ENCODE measurements around the gene DLG5. TPM values are rescaled to one million over a fixed set of nuclear protein-coding genes. Genes with fewer than 3 reads are reported as not detected.

The DLG5 gene
- total and polyA plus RNA-seq, 2 donors (not counting 1 experiment from before 2014, with no cell fraction given), result 0.51 to 0.54 TPM

GRCh38 chr10:77873536-77874380 is 52.8 kb downstream of the DLG5 start:
- H3K27ac Mint-ChIP-seq, result peak overlapping the region; percentile 87
- Histone ChIP-seq H3K36me3 (replicated peaks in 1 of 2; ENCODE audit: control extremely low read depth in 1 of 2, control insufficient read depth in 1 of 2, extremely low read depth in 1 of 2, insufficient read depth in 2 of 2, low read length in 1 of 2) (no peaks in the 10 kb centered on the region), H3K27ac (ENCODE audit: low read length in 2 of 2) (peak overlapping the region; percentile 30 to 65), H3K9ac (ENCODE audit: low read length) (no peak overlapping the region), H3K27me3 (replicated peaks in 1 of 4; ENCODE audit: control extremely low read depth in 1 of 4, control insufficient read depth in 3 of 4, insufficient read depth in 4 of 4, low read length in 3 of 4) (no peaks in the 10 kb centered on the region), H3K4me3 (ENCODE audit: control extremely low read depth in 1 of 5, extremely low read depth in 1 of 5, insufficient read depth in 1 of 5, low read depth in 2 of 5, low read length in 4 of 5) (peak overlapping the region in 2 of 5 experiments; percentile 10), H3K4me1 (ENCODE audit: control insufficient read depth in 2 of 2, insufficient read depth in 2 of 2, low read length in 2 of 2) (peaks cover 28 to 37% of the 10 kb centered on the region in 2 donors), H3K4me2 (replicated peaks; ENCODE audit: low read depth, low read length, poor library complexity, severe bottlenecking) (peak overlapping the region; percentile 64), H4K20me1 (ENCODE audit: control insufficient read depth, insufficient read depth, low read length, poor library complexity, severe bottlenecking) (no peaks in the 10 kb centered on the region), H3K9me3 (ENCODE audit: control extremely low read depth in 1 of 3, control insufficient read depth in 2 of 3, insufficient read depth in 1 of 3, low read length in 2 of 3) (no peaks in the 10 kb centered on the region), H2AFZ (ENCODE audit: insufficient read depth, low read depth, low read length, poor library complexity, severe bottlenecking) (peak overlapping the region; percentile 68), H3K79me2 (ENCODE audit: control insufficient read depth, insufficient read depth, low read length) (no peaks in the 10 kb centered on the region)
- ATAC-seq (ENCODE audit: low read depth) (peak; percentile 65), DNase-seq (peak; percentile 58)
- no peaks in the 10 kb centered on the region for H3K27me3 Mint-ChIP-seq
- WGBS (ENCODE audit: insufficient coverage), result 6% methylated on average over 14 of the region's 15 CpGs
- ChIA-PET CTCF (interaction anchor here (0.5 to 3.6 kb wide), 5 partner anchors 11 to 157 kb away, joined by 3 to 12 read pairs (median 3); no protein-coding TSS in a partner anchor), POLR2A (interaction anchor here (0.7 kb wide), 1 partner anchor 33 kb away, joined by 3 read pairs; no protein-coding TSS in a partner anchor)
- H3K4me1 Mint-ChIP-seq, result peaks cover 38% of the 10 kb centered on the region
- H3K4me3 Mint-ChIP-seq, result peak overlapping the region; percentile 82
- H3K9me3 Mint-ChIP-seq (ENCODE audit: insufficient read depth), result no peaks in the 10 kb centered on the region
- intact Hi-C loops (cut with micrococcal nuclease), result loop anchor here (2.0 to 10.0 kb wide), 2 partner anchors 27 to 431 kb away; no protein-coding TSS in a partner anchor
- no peak for TF ChIP-seq CTCF (IDR thresholded peaks at IDR 0.05)
- TF ChIP-seq EZH2 (IDR thresholded peaks at IDR 0.05; ENCODE audit: borderline replicate concordance, insufficient read depth, low read depth, low read length, poor library complexity, severe bottlenecking), result no peak
